ENCODE data around the gene TRIM14. TPM values are rescaled to one million over a fixed set of nuclear protein-coding genes. Genes with fewer than 3 reads are reported as not detected.

TRIM14 gene
- total and polyA plus RNA-seq, 2 of the 13 experiments (the other 11 are each of a cell fraction or from before 2014, with no cell fraction given), result 9.2 to 13.0 TPM

GRCh38 chr9:98056269-98057137 lies 62.5 kb downstream of the TRIM14 start, which contains the start of gene NANS (continued):
- TF ChIP-seq ZNF510 (CRISPR knock-in tag; IDR thresholded peaks at IDR 0.05; ENCODE audit: low read depth) (peak; percentile 90; the same call in 1 of the 2 replicates), ERF (CRISPR knock-in tag; IDR thresholded peaks at IDR 0.05) (peak; percentile 66; the same call in 1 of the 2 replicates), ZFYVE20 (CRISPR knock-in tag; IDR thresholded peaks at IDR 0.05; ENCODE audit: borderline replicate concordance, low read depth) (no peak; the same call in 1 of the 2 replicates), IRX3 (CRISPR knock-in tag; IDR thresholded peaks at IDR 0.05; ENCODE audit: borderline replicate concordance, low read depth) (no peak), GLI4 (CRISPR knock-in tag; IDR thresholded peaks at IDR 0.05; ENCODE audit: borderline replicate concordance) (peak; percentile 66; the same call in 1 of the 2 replicates), NFE2 (CRISPR knock-in tag; IDR thresholded peaks at IDR 0.05) (no peak), ZNF44 (CRISPR knock-in tag; IDR thresholded peaks at IDR 0.05) (no peak), MLX (CRISPR knock-in tag; IDR thresholded peaks at IDR 0.05) (no peak), ZNF567 (CRISPR knock-in tag; IDR thresholded peaks at IDR 0.05; ENCODE audit: borderline replicate concordance) (no peak), CCAR2 (optimal IDR thresholded peaks at IDR 0.05; ENCODE audit: low read depth, low read length) (no peak), ZNF256 (CRISPR knock-in tag; conservative IDR thresholded peaks at IDR 0.05) (no peak), ZNF10 (CRISPR knock-in tag; IDR thresholded peaks at IDR 0.05; ENCODE audit: borderline replicate concordance, low read depth) (no peak), MIER3 (CRISPR knock-in tag; IDR thresholded peaks at IDR 0.05; ENCODE audit: borderline replicate concordance) (peak; percentile 15; the same call in 1 of the 2 replicates), BATF2 (CRISPR knock-in tag; IDR thresholded peaks at IDR 0.05) (no peak; the same call in 1 of the 2 replicates), MXD3 (CRISPR knock-in tag; IDR thresholded peaks at IDR 0.05) (peak; percentile 75; the same call in 1 of the 2 replicates), MEIS1 (CRISPR knock-in tag; IDR thresholded peaks at IDR 0.05; ENCODE audit: borderline replicate concordance) (peak; percentile 61; the same call in 1 of the 2 replicates), NFE2L2 (IDR thresholded peaks at IDR 0.05; ENCODE audit: low read length) (no peak), HOXA3 (CRISPR knock-in tag; IDR thresholded peaks at IDR 0.05) (peak; percentile 66), ZNF512 (CRISPR knock-in tag; IDR thresholded peaks at IDR 0.05) (no peak), ZFP62 (CRISPR knock-in tag; IDR thresholded peaks at IDR 0.05) (no peak), TOE1 (CRISPR knock-in tag; IDR thresholded peaks at IDR 0.05) (0 out of 2 replicates have a peak, but pooled peaks have one; percentile 70), ZFAT (CRISPR knock-in tag; conservative IDR thresholded peaks at IDR 0.05) (no peak), ZBTB21 (CRISPR knock-in tag; IDR thresholded peaks at IDR 0.05) (peak; percentile 54; the same call in 1 of the 2 replicates), REXO4 (CRISPR knock-in tag; IDR thresholded peaks at IDR 0.05; ENCODE audit: borderline replicate concordance) (peak; percentile 18; the same call in 1 of the 2 replicates), ISL2 (CRISPR knock-in tag; IDR thresholded peaks at IDR 0.05) (peak; percentile 59; the same call in 1 of the 2 replicates), CBX2 (IDR thresholded peaks at IDR 0.05; ENCODE audit: low read depth, low read length) (no peak), CBX2 (CRISPR knock-in tag; IDR thresholded peaks at IDR 0.05; ENCODE audit: low read depth) (no peak)

Data from HepG2 (cell line).